M059J (cell line): ENCODE results near the gene ATP6V1C2. TPM values are rescaled to one million over a fixed set of nuclear protein-coding genes. Genes with fewer than 3 reads are reported as not detected.
"Not testable (repeated sequence)": the region's sequence is repeated elsewhere in the genome, so short reads cannot be mapped to it uniquely, and the experiment has no call there.

Experiments
- DNase-seq: peaks from one replicate; pipeline ENCODE4 v3.0.0-alpha.2; 2012; ENCODE audit warnings: low read depth
- total RNA-seq: library from RNA; depleted of rRNA; stranded (reverse); fragments of >200 nt; shearing (Covaris generic); gene quantifications from 2 replicates; pipeline ENCODE4 v1.2.3, GENCODE V29; 2014

ATP6V1C2 gene
- total RNA-seq, 1 experiment from 2014 or later, result not detected

- DNase-seq, result not testable (repeated sequence)
These were observed 92.0 kb downstream of the ATP6V1C2 start for GRCh38 chr2:10813163-10814138.

GRCh38 chr2:10814142-10814541 is 92.7 kb downstream of the ATP6V1C2 start:
- DNase-seq, result no peak

GRCh38 chr2:10814571-10815331 is 93.3 kb downstream of the ATP6V1C2 start:
- DNase-seq, result no peak

- DNase-seq, result peak; percentile 29
These were observed 96.0 kb downstream of the ATP6V1C2 start for GRCh38 chr2:10817413-10817812.

GRCh38 chr2:10818305-10818704 is 96.9 kb downstream of the ATP6V1C2 start:
- not testable (repeated sequence) for DNase-seq

GRCh38 chr2:10818984-10819383 is 97.6 kb downstream of the ATP6V1C2 start:
- DNase-seq, result no peak

- DNase-seq, result no peak
These were observed 98.4 kb downstream of the ATP6V1C2 start for GRCh38 chr2:10819714-10820314.

GRCh38 chr2:10820562-10820961 is 99.1 kb downstream of the ATP6V1C2 start:
- DNase-seq, result no peak

- no peak for DNase-seq
These were observed 99.7 kb downstream of the ATP6V1C2 start for GRCh38 chr2:10820978-10821695.

- DNase-seq, result no peak
These were observed 102.8 kb downstream of the ATP6V1C2 start for GRCh38 chr2:10824191-10824590.

GRCh38 chr2:10826026-10826425 is 104.6 kb downstream of the ATP6V1C2 start:
- DNase-seq, result no peak

- DNase-seq, result no peak
These were observed 105.2 kb downstream of the ATP6V1C2 start for GRCh38 chr2:10826625-10827024.

GRCh38 chr2:10828346-10828745 is 106.9 kb downstream of the ATP6V1C2 start:
- DNase-seq, result no peak

- no peak for DNase-seq
These were observed 107.9 kb downstream of the ATP6V1C2 start for GRCh38 chr2:10829299-10829698.

GRCh38 chr2:10830203-10830602 is 108.8 kb downstream of the ATP6V1C2 start:
- DNase-seq, result no peak

- no peak for DNase-seq
These were observed 109.4 kb downstream of the ATP6V1C2 start for GRCh38 chr2:10830641-10831399.

- no peak for DNase-seq
These were observed 110.1 kb downstream of the ATP6V1C2 start for GRCh38 chr2:10831400-10831985.

- DNase-seq, result peak; percentile 62
These were observed 110.9 kb downstream of the ATP6V1C2 start for GRCh38 chr2:10832203-10832936.

GRCh38 chr2:10833021-10833420 is 111.6 kb downstream of the ATP6V1C2 start:
- DNase-seq, result no peak
